ENCODE data around the gene FAT3.

DNA sequence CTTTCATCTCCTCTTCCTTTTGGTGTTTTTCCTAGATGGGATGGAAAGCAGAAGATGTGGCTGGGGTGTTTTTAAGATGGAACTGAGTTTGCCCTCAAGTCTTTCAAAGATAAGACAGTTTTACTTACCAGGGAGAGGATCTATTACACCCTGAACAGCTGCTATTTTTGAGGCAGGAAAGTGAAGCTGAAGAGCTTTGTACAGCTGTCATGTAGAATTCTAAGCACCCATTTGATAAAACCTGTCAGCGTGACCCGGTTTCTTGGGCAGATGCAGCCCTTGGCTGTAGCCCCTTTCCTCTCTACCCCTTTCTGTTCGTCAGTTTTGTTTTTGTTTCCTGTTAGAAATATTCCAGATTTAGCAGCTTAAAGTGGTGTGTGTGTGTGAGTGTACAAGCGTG lies 35.2 kb downstream of the FAT3 start:
- TF ChIP-seq POLR2A (IDR thresholded peaks at IDR 0.05) (no peak), EP300 (IDR thresholded peaks at IDR 0.05) (no peak)
- TF ChIP-seq, protein P1, sequence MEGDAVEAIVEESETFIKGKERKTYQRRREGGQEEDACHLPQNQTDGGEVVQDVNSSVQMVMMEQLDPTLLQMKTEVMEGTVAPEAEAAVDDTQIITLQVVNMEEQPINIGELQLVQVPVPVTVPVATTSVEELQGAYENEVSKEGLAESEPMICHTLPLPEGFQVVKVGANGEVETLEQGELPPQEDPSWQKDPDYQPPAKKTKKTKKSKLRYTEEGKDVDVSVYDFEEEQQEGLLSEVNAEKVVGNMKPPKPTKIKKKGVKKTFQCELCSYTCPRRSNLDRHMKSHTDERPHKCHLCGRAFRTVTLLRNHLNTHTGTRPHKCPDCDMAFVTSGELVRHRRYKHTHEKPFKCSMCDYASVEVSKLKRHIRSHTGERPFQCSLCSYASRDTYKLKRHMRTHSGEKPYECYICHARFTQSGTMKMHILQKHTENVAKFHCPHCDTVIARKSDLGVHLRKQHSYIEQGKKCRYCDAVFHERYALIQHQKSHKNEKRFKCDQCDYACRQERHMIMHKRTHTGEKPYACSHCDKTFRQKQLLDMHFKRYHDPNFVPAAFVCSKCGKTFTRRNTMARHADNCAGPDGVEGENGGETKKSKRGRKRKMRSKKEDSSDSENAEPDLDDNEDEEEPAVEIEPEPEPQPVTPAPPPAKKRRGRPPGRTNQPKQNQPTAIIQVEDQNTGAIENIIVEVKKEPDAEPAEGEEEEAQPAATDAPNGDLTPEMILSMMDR (IDR thresholded peaks at IDR 0.05) = no peak

All from ovary (tissue), 3 donors.